AG09309 (cell line): ENCODE measurements around the gene ZNF175.

Experiments used
- DNase-seq: peaks from one replicate; pipeline ENCODE4 v3.0.0-alpha.2; 2010; ENCODE audit warnings: low read depth
- H3K4me3 ChIP-seq: 2 replicates; pipeline ENCODE4 v1.5.1; 2011; ENCODE audit warnings: mild to moderate bottlenecking, low read depth, low read length, moderate library complexity; ENCODE audit not compliant: control insufficient read depth
- CTCF ChIP-seq: IDR thresholded peaks from 2 replicates; pipeline ENCODE4 v1.5.1; 2011; ENCODE audit warnings: mild to moderate bottlenecking, low read depth, low read length, inconsistent platforms; ENCODE audit not compliant: insufficient read depth, control insufficient read depth; ENCODE audit errors: missing control alignments

The ZNF175 gene

DNA sequence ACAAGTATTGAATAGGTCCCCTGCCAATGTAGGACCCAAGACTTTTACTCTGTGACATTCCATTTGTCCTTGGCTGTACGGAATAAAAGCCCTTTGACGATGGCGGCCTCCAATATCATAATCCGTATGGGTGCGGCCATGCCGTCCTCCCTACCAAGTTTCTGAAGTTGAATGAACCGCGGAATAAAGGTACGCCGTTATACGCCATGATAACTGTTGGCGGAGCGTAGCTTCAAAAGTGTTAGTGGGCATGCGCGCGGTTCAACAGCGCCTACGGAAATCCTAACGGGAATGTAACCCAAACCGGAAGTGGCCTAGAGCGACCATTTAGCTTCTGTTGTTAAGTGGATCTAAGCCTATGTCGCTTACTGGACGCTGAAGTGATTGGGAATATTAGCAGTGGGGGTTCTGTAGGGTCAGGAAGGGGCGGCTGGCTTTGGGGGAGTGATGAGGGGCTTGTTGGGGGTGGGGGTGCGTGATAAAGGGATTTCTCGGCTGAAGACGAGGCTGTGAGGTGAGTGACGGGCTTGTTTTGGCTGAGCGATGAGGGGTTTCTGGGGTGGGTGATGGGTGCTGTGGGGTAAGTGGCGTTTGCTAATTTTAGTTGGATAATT is at the start of gene ZNF175:
Gene ZNF175, plus strand, starts transcription at position 322 of the 614 bp plus-strand sequence. CDS start 2,047 bp downstream, outside the sequence.
- peak within 1 kb of the TSS; percentile 83 for H3K4me3 ChIP-seq
- DNase-seq: peak; percentile 83
- no peak for TF ChIP-seq CTCF

GRCh38 chr19:51521357-51521756 is 49.7 kb upstream of the ZNF175 start:
- H3K4me3 ChIP-seq: no peak overlapping the region
- TF ChIP-seq CTCF: no peak
- no peak for DNase-seq

DNA sequence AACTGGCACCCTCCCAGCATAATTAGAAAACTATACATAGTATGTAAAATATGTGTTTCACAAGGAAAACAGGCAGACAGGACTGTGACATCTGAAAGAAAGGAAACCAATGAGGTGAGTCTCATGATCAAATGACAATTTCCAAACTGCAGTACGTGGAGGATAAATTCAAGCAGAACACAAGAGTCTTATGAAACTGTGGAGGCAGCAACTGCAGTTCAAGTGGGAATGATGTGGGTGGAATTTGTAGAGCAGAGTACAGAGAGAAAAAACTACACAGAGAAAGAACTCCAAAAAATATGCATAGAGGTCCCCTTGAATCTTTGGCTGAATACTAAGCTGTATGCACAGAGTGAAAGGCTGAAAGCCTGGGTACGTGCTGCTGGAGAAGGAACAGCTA is 49.3 kb upstream of the ZNF175 start:
- no peak for DNase-seq
- H3K4me3 ChIP-seq: no peak overlapping the region
- TF ChIP-seq CTCF: no peak

DNA sequence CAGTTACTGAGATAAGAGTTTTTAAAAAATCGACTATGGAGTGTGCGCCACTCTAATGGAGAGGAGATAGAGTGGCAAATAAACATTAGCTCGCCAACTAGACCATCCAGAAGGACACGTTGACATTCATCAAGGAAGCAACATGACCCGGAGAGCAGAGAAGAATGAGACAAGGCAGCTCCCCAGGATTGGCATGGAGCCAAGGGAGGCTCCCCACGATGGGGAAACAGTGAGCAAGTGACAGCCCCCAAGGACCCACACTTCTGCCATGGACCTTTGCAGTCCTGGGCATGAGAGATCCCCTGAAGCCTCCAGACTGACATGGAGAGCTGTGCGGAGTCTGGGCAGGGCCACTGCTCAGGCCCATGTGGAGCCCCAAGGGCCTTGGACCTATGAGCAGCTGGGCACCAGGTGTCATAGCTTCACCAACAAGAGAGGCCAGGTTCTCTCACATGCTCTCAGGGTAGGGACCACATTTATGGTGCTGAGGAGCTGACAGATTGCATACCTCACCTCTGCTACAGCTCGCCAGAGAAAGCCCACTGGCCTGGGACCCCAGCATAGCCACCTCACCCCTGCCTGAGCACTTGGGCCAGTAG is 46.3 kb upstream of the ZNF175 start:
- DNase-seq: no peak
- no peak overlapping the region for H3K4me3 ChIP-seq
- TF ChIP-seq CTCF: no peak

DNA sequence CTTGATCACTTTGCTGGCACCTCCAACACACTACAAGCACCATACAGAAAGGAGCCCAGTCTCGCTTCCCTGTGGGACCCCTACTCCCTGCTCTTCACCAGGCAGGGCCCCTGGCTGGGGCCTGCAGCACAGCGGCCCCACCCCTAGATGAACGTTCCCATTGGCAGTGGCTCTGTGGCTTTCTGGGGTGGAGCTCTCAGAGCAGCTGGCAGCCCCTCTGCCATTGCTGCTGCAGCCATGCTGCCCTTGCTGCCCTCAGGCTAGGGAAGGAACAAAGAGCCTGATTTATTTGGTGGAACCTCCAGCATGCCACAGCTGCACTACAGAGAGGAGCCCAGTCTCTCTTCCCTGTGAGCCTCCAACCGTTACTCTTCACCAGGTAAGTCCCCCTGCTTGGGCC is 45.4 kb upstream of the ZNF175 start:
- TF ChIP-seq CTCF: no peak
- DNase-seq: no peak
- H3K4me3 ChIP-seq: no peak overlapping the region

- DNase-seq: no peak
- no peak for TF ChIP-seq CTCF
- H3K4me3 ChIP-seq: no peak overlapping the region
Observed at GRCh38 chr19:51529301-51529700, 41.8 kb upstream of the ZNF175 start.
